Measurements from ENCODE around the gene PKNOX2. TPM values are rescaled to one million over a fixed set of nuclear protein-coding genes. Genes with fewer than 3 reads are reported as not detected.

Gene PKNOX2
- total RNA-seq, 1 donor from 2014 or later, result not detected

GRCh38 chr11:125369808-125370207, 205.3 kb downstream of the PKNOX2 start:
- no peak for DNase-seq

GRCh38 chr11:125370561-125371389, 206.2 kb downstream of the PKNOX2 start:
- no peak for DNase-seq

GRCh38 chr11:125371431-125371935, 206.9 kb downstream of the PKNOX2 start:
- DNase-seq, result peak; percentile 7

GRCh38 chr11:125372088-125372487, 207.5 kb downstream of the PKNOX2 start:
- no peak for DNase-seq

GRCh38 chr11:125372911-125373310, 208.4 kb downstream of the PKNOX2 start:
- no peak for DNase-seq

GRCh38 chr11:125373426-125374391, 209.2 kb downstream of the PKNOX2 start:
- no peak for DNase-seq

GRCh38 chr11:125374398-125374797, 209.8 kb downstream of the PKNOX2 start:
- no peak for DNase-seq

- DNase-seq, result no peak
Measured at GRCh38 chr11:125375146-125375545, 210.6 kb downstream of the PKNOX2 start.

GRCh38 chr11:125376117-125376516, 211.6 kb downstream of the PKNOX2 start:
- no peak for DNase-seq

- DNase-seq, result no peak
Measured at GRCh38 chr11:125376856-125377255, 212.3 kb downstream of the PKNOX2 start.

GRCh38 chr11:125378083-125378482, 213.5 kb downstream of the PKNOX2 start:
- no peak for DNase-seq

GRCh38 chr11:125378571-125378970, 214.0 kb downstream of the PKNOX2 start:
- DNase-seq, result no peak

- no peak for DNase-seq
Measured at GRCh38 chr11:125379565-125379964, 215.0 kb downstream of the PKNOX2 start.

- DNase-seq, result no peak
Measured at GRCh38 chr11:125379981-125380380, 215.4 kb downstream of the PKNOX2 start.

GRCh38 chr11:125380756-125381445, 216.3 kb downstream of the PKNOX2 start:
- DNase-seq, result no peak

- no peak for DNase-seq
Measured at GRCh38 chr11:125381499-125382044, 217.0 kb downstream of the PKNOX2 start.

GRCh38 chr11:125382314-125382791, 217.8 kb downstream of the PKNOX2 start:
- DNase-seq, result no peak

GRCh38 chr11:125382822-125383221, 218.3 kb downstream of the PKNOX2 start:
- DNase-seq, result no peak

GRCh38 chr11:125384825-125385224, 220.3 kb downstream of the PKNOX2 start:
- no peak for DNase-seq

GRCh38 chr11:125387901-125388300, 223.3 kb downstream of the PKNOX2 start:
- DNase-seq, result no peak

GRCh38 chr11:125388611-125389010, 224.1 kb downstream of the PKNOX2 start:
- no peak for DNase-seq
